ENCODE measurements around the gene IL1RAPL2. TPM values are rescaled to one million over a fixed set of nuclear protein-coding genes. Genes with fewer than 3 reads are reported as not detected.

Gene IL1RAPL2
- total RNA-seq, 1 experiment from 2014 or later: not detected

GRCh38 chrX:105759598-105759997, 1193.6 kb downstream of the IL1RAPL2 start:
- Histone ChIP-seq H3K27me3 (ENCODE audit: control insufficient read depth, insufficient read depth, low read length) (no peaks in the 10 kb centered on the region), H3K36me3 (ENCODE audit: control insufficient read depth, insufficient read depth, low read length) (no peaks in the 10 kb centered on the region), H3K27ac (ENCODE audit: low read length) (no peak overlapping the region), H3K4me1 (ENCODE audit: control insufficient read depth, insufficient read depth, low read length) (no peaks in the 10 kb centered on the region), H3K9me3 (ENCODE audit: control insufficient read depth, insufficient read depth, low read depth, low read length) (no peaks in the 10 kb centered on the region), H3K4me3 (ENCODE audit: low read depth in 2 of 2, low read length in 2 of 2) (no peak overlapping the region)
- POLR2A ChIA-PET: no interaction called here
- no peak for DNase-seq (ENCODE audit: low read depth, low spot score)
- no peak for ATAC-seq
- TF ChIP-seq TCF7L2 (IDR thresholded peaks at IDR 0.05; ENCODE audit: low read depth, low read length): no peak
- TF ChIP-seq REST (IDR thresholded peaks at IDR 0.05; ENCODE audit: insufficient read depth in 1 of 2, low read depth in 2 of 2, low read length in 1 of 2): no peak
- TF ChIP-seq CTCF (IDR thresholded peaks at IDR 0.05): no peak
- no peak for TF ChIP-seq POLR2AphosphoS5 (IDR thresholded peaks at IDR 0.05; ENCODE audit: low read depth, low read length)
- TF ChIP-seq SIN3A (IDR thresholded peaks at IDR 0.05; ENCODE audit: borderline replicate concordance, insufficient read depth, low read depth, low read length): no peak
- in situ Hi-C loops (cut with HindIII; ENCODE audit: low pct_unique_long_range_greater_than_20kb, low sequenced_read_pairs) (no loop called here), intact Hi-C loops (cut with micrococcal nuclease; ENCODE audit: unreplicated experiment) (no loop called here)
- CTCF ChIA-PET: no interaction called here
- no TSS peak for BruUV-seq (replicated peaks)

GRCh38 chrX:105765691-105766090, 1199.7 kb downstream of the IL1RAPL2 start:
- ATAC-seq (no peak), DNase-seq (ENCODE audit: low read depth, low spot score) (no peak)
- Histone ChIP-seq H3K36me3 (ENCODE audit: control insufficient read depth, insufficient read depth, low read length) (no peaks in the 10 kb centered on the region), H3K4me1 (ENCODE audit: control insufficient read depth, insufficient read depth, low read length) (no peaks in the 10 kb centered on the region), H3K27ac (ENCODE audit: low read length) (no peak overlapping the region), H3K27me3 (ENCODE audit: control insufficient read depth, insufficient read depth, low read length) (no peaks in the 10 kb centered on the region), H3K4me3 (ENCODE audit: low read depth in 2 of 2, low read length in 2 of 2) (no peak overlapping the region), H3K9me3 (ENCODE audit: control insufficient read depth, insufficient read depth, low read depth, low read length) (no peaks in the 10 kb centered on the region)
- in situ Hi-C loops (cut with HindIII; ENCODE audit: low pct_unique_long_range_greater_than_20kb, low sequenced_read_pairs): no loop called here
- ChIA-PET CTCF (no interaction called here), POLR2A (no interaction called here)
- TF ChIP-seq SIN3A (IDR thresholded peaks at IDR 0.05; ENCODE audit: borderline replicate concordance, insufficient read depth, low read depth, low read length) (no peak), REST (IDR thresholded peaks at IDR 0.05; ENCODE audit: insufficient read depth in 1 of 2, low read depth in 2 of 2, low read length in 1 of 2) (no peak), TCF7L2 (IDR thresholded peaks at IDR 0.05; ENCODE audit: low read depth, low read length) (no peak), CTCF (IDR thresholded peaks at IDR 0.05) (no peak), POLR2AphosphoS5 (IDR thresholded peaks at IDR 0.05; ENCODE audit: low read depth, low read length) (no peak)
- intact Hi-C loops (cut with micrococcal nuclease; ENCODE audit: unreplicated experiment): no loop called here
- BruUV-seq (replicated peaks): no TSS peak
